Liver (tissue), 3 donors: ENCODE measurements around the gene ATP11A.

ENCODE experiments used
- CTCF ChIP-seq: fragments of 150-350 bp; IDR thresholded peaks from 2 replicates; pipeline ENCODE4 v1.5.1; 2017; ENCODE audit warnings: improper control_type of control experiment, low read depth, low read length; ENCODE audit not compliant: missing input control
- FOXA1 ChIP-seq: IDR thresholded peaks from 2 replicates; pipeline ENCODE4 v1.6.1; 2016; ENCODE audit warnings: antibody characterized with exemption
- FOXA2 ChIP-seq: IDR thresholded peaks from 2 replicates; pipeline ENCODE4 v1.6.1; 2016; ENCODE audit warnings: antibody characterized with exemption
- GABPA ChIP-seq, 2 donors: IDR thresholded peaks in 1 of 2; conservative IDR thresholded peaks in 1 of 2; 2 replicates each; pipeline ENCODE4 v1.6.1; 2016; ENCODE audit warnings: antibody characterized with exemption in 2 of 2, mild to moderate bottlenecking in 1 of 2, moderate library complexity in 1 of 2
- REST ChIP-seq: IDR thresholded peaks from 2 replicates; pipeline ENCODE4 v1.6.1; 2016; ENCODE audit warnings: antibody characterized with exemption, mild to moderate bottlenecking
- SP1 ChIP-seq: IDR thresholded peaks from 2 replicates; pipeline ENCODE4 v1.6.1; 2018; ENCODE audit warnings: antibody characterized with exemption, mild to moderate bottlenecking
- TAF1 ChIP-seq: conservative IDR thresholded peaks from 2 replicates; pipeline ENCODE4 v1.6.1; 2016; ENCODE audit warnings: antibody characterized with exemption, mild to moderate bottlenecking
- YY1 ChIP-seq: IDR thresholded peaks from 2 replicates; pipeline ENCODE4 v1.6.1; 2016; ENCODE audit warnings: antibody characterized with exemption, mild to moderate bottlenecking
- ZBTB33 ChIP-seq: IDR thresholded peaks from 2 replicates; pipeline ENCODE4 v1.6.1; 2016; ENCODE audit warnings: antibody characterized with exemption
- donor health status: healthy.
- donor health status: healthy.

GRCh38 chr13:112648966-112649690, 40.7 kb upstream of the ATP11A start:
- TF ChIP-seq FOXA2 = no peak
- TF ChIP-seq CTCF = no peak
- TF ChIP-seq FOXA1 = no peak
- no peak for TF ChIP-seq REST
- TF ChIP-seq TAF1 = no peak
- TF ChIP-seq YY1 = no peak
- no peak for TF ChIP-seq SP1
- TF ChIP-seq ZBTB33 = no peak
- TF ChIP-seq GABPA (IDR thresholded peaks at IDR 0.05 in 1 of 2, conservative IDR thresholded peaks at IDR 0.05 in 1 of 2) = no peak
